Activated T-cell treated with anti-CD3 and anti-CD28 coated beads for 48 hours (primary cell): Measurements from ENCODE around the gene CCDC102B.
"Not testable (repeated sequence)": the region's sequence is repeated elsewhere in the genome, so short reads cannot be mapped to it uniquely, and the experiment has no call there.

Experiments
- DNase-seq: peaks from one replicate; pipeline ENCODE4 v3.0.0-alpha.2; 2020; ENCODE audit warnings: low read depth

CCDC102B gene

DNA sequence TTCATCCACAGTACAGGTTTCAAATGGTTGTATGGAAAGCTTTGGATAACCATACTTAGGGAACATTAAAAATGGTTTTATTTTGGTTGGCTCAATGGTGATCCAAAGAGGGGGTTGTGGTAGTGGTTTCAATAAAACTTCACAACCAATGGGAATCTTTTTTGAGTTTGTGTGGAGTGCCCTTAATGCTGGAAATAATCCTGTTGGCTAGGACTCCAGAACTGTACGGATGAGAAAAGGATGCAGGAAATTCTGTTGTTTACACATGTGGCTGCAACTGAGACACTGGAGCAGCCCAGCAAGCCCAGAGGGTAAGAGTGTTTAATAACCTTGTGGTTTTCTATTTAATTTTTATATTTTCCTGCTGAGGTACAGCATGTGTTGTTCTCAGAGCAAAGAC, at the start of gene CCDC102B:
TSS of gene CCDC102B (plus strand) at position 210 of the 400 bp plus-strand sequence. CDS start 38,684 bp downstream, outside the sequence.
- no peak for DNase-seq

DNA sequence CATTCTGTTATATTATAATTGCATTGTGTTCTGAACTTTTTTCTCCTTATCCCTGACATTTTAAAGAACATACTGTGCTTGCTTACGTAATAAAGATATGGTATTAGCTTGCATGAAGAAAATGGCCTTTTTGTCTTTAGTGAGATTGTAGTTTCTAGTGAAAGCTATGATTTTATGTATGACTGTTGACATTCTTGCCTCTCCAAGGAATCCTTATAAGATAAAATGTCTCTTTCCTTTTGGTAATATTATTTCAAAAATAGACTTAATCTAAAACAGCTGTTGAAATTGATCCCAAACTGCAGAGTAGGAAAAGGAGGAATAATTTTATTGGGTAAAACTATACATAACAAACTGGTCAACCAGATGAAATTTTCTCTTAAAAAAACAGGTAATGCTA, 40.8 kb upstream of the CCDC102B start:
- DNase-seq, result no peak

DNA sequence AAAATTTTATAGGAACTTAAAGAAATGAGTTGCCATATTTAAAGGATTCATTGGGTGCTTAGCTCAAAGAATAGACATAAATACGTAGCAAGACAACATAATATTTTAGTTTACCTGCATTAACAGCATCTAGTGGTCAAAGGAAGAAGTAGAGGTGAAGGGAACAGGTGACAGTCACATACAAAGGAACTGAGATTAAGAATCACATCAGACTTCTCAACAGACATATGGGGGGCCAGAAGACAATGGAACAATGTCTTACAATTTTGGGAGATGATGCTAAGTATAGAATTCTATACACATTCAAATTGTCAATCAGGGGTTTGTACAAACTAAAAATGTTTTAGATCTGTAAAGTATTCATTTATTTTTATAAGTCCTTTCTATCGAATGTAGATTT, 38.6 kb upstream of the CCDC102B start:
- DNase-seq, result no peak

DNA sequence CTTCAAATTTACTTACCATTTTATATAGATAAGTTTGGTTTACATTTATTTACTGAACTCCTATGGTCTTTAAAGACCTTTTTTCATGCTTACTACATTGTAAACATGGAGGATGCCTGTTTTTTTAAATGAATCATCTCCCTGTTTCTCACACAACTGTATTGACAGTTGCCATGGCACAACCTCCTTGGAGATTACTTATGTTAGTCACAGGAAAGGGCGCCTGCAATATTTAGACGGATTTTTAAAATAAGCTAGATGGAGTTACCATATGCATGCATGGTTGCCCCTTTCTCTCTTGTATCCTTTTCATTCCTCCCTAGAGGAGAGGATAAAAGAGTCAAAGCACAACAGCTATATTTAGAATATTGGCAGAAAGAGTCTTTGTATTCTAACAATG, 34.8 kb upstream of the CCDC102B start:
- no peak for DNase-seq

DNA sequence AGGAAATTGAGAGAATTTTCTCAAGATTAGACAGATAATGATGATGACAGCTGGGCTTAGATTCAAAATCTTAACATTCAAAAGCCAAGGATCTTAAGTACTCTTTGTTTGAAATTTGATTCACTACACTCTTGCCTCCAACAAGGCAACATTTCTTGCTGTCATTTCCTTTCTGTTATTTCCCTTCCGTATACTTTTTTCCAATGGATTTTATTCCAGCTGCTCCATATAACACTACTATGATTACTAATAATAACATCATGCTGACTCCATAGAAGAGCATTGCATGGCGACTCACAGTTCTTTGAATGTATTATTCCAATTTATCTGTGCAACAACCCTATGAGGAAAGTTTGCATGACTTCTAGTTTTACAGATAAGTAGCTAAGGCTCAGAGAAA, 33.9 kb upstream of the CCDC102B start:
- DNase-seq, result no peak

DNA sequence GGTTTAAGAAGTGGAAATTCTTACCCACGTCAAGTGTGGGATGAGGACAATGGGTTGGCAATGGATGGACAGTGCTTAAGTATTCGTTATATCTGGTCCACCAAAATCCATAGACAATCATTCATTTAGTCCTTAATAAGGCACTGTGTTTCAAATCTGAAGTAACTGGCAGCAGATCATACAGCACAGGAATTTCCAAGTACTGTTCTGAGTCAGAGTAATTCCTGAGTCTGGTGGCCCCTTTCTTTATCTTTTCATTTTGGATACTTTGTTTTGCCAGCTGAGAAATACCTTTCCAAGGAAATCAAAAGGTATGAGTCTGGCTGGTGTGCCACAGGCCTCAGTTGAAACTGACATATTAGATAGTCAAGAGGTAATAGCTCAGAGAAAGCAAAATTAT, 31.4 kb upstream of the CCDC102B start:
- DNase-seq, result no peak

DNA sequence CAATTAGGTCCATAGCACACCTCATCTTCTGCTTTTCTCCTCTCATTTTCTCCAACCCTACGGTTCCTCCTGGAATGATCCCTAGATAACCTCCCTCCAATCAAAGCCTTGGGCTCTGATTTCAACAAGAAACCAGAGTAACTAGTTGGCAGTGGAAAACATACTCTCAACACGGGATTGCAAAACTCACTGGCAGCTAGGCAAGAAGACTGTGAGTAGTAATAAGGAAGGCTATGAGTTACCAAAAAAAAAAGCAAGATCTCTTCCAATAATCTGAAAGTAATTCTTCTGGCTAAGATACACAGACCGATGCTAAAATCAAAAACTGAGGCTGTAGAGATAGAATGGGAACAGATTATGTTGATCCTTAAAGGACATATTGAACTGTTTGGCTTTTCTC, 28.4 kb upstream of the CCDC102B start:
- DNase-seq, result no peak

DNA sequence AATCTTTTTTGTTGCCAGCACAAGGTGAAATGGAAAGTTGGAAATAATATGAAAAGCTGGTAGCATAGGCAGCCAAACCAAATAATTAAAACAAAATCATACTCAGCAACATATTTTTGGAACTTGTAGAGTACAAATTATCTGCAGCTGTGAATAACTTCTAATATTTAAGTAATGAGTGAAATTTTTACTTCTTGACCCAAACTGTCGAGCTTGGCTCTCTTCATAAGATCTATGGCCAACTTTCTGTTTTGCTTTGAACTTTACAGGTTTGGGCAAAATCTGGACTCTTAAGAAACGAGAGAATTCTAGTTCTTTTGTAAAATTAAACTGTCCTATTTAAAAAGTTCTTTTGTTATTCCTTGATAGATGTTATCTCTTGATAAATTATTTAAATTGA, 25.6 kb upstream of the CCDC102B start:
- DNase-seq, result no peak

DNA sequence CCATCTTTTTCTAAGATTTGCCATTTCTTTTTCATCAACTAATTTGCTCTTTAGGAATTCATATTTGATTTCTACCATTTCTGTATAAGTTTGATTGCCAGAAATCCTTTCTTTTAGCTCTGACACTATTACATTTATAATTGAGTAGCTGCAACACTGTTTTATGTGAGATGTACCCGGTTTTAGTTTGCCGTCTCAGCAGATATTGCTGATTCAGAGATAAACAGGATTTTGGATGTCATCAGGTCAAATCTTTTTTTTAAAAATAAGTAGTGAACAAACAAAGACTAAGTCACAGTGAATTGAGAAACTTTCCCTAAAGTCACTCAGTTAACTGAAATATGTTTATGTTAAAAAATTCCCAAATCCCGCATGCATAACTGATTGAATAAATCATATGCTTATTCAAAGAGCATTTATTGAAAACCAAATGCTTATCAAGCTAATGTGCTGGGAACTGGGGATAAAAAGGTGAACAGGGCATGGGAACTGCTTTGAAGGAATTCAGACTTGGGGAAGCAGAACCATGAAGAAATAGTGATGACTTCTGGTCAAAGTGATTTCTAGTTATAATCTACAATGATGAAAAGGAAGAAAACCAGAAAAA, 19.5 kb upstream of the CCDC102B start:
- no peak for DNase-seq

DNA sequence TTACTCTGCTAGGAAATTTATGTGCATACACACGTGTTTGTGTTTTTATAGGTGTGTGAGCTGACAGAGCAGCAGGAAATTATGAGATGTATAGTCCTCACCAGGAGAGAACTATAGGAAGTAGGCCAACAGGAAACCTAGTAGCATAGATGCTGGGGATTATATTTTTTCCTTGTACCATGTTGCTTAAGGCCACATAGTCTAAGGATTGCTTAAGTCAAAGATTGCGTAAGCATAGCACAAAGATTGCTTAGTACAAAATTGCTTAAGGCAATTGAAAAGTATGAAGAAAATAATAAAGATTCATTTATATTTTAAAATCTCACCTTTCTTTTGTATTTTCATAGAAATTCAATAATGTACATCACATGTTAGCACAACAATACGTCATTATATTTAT, 18.7 kb upstream of the CCDC102B start:
- no peak for DNase-seq

DNA sequence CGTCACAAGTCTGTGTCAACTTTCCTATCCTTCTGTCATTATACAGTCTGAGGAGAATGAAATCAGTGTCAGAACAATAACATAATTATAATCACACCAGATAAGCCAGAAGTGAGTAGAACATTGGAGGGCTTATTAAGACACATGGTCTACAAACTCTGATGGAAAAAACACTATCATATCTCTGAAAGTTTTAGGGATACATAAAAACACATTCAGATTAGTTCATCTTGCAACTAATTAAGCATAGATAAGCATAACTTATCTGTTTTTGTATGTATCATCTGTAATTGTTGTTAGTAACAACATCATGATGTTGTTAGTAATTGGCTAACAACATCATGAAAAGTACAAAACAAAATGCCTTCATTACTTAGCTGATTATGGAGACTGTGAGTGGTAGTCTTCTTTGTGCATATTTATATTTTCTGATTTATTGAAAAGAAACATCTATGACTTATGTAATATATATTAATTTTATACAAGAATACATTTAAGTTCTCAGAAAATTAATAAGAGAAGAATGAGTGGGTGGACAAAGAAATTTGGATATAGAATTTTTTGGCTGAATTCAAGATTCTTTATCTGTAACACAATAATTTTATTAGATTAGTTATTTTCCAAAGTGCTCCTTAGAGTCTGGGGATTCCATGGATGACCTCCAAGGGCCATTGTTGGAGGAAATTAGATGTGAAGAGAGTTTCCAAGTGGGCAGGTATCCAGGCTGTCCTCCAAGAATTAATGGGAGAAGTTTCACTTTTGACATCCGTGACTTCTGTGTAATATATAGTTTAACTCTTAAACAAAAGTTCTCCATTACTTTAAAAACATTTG, 16.9 kb upstream of the CCDC102B start:
- no peak for DNase-seq

DNA sequence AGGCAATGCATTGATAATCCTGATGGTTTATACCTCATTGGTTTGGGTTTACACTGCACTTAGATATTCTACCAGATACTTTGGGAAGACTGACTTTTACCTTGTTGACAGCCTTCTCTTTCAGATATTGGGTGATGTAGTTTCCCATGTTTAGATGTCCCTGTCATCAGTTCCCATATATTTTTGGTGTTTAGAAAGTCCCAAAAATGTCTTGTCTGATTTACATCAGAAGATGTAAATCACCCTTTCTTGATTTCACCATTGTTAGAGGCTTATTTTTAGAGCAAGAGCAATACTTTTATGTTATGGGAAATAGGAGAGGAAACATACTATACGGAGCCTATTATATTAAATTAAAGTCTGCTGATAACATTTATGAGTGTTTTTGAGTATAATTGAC, 14.4 kb upstream of the CCDC102B start:
- DNase-seq, result no peak

DNA sequence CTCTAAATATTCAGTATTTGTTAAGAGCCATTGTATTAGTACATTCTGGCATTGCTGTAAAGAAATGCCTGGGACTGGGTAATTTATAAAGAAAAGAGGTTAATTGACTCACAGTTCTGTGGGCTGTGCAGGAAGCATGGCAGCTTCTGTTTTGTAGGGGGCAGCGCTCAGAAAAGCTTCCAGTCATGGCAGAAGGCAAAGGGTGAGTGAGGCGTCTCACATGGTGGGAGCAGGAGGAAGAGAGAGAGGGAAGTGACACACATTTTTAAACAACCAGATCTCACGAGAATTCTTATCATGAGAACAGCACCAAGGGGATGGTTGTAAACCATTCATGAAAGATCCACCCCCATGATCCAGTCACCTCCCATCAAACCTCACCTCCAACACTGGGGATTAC, 13.8 kb upstream of the CCDC102B start:
- no peak for DNase-seq

DNA sequence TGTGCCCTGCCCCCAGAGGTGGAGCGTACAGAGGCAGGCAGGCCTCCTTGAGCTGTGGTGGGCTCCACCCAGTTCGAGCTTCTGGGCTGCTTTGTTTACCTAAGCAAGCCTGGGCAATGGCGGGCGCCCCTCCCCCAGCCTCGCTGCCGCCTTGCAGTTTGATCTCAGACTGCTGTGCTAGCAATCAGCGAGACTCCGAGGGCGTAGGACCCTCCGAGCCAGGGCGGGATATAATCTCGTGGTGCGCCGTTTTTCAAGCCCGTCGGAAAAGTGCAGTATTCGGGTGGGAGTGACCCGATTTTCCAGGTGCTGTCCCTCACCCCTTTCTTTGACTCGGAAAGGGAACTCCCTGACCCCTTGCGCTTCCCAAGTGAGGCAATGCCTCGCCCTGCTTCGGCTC, 7.6 kb upstream of the CCDC102B start:
- DNase-seq, result not testable (repeated sequence)

DNA sequence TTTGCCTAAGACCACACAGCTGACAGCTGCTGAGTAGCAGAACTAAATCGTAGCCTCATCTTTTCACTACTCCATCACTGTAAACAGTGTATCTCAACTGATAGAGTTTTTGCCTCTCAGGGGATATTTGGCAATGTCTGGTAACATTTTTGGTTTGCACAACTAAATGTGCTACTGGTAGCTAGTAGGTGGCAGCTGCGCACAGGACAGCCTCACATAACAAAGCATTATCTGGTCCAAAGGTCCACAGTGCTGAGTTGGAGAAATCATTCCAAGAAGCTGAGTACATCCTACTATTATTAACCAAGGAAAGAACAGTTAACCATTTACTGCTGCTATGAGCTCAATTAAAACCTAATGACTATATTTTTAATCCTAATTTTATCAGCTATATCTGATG, 6.1 kb upstream of the CCDC102B start:
- no peak for DNase-seq

DNA sequence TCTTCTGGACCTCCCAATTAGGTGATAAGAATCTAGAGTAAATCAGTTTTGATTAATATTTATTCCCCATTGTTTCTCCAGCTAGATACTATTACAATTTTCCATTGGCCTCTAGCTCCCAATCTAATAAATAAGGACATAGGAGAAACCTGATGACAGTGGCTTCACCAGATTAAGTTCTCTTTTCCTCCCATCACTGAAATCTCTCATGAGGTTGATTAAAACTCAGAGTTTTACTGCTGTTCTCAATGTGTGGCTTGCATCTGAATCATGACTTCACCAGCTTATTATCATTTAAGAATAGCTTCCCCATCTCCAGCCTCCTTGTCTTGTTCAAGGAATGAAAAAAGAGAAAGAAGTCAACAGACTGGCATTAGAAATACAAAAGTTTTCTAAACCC, 3.9 kb upstream of the CCDC102B start:
- DNase-seq, result no peak

DNA sequence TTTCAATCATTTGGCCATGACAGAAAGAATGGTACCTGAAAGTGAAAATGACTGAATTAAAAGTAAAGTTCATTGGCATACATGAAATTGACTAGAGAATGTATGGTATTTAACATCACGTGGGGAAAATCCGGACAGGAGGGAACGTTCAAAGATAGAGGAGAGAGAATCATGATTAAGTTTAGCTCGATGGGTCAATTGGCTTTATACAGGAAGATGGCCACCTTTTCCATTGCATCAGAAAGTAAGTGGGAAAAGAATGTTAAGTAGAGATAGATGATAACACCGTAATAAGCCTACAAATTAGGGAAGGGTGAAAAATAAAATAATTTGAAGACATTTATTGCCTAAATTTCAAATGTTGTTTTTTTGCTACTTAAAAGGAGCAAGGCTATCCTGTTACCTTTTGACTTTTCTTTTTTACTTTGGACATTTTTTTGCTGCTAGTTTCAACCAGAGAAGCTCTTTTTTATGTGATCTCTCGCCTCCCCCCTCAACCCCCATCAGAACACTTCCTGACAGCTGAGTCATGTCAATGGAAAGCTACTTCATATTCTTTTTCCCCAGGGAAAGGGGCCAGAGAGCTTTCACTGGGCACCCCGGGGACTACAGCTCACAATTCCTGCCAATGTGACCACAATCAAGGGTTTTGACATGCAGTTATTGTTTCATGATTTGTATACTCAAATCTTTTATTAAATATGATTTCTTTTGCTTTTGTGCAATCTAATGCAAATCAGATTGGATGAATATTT, 767 bp upstream of the CCDC102B start:
- DNase-seq, result no peak

DNA sequence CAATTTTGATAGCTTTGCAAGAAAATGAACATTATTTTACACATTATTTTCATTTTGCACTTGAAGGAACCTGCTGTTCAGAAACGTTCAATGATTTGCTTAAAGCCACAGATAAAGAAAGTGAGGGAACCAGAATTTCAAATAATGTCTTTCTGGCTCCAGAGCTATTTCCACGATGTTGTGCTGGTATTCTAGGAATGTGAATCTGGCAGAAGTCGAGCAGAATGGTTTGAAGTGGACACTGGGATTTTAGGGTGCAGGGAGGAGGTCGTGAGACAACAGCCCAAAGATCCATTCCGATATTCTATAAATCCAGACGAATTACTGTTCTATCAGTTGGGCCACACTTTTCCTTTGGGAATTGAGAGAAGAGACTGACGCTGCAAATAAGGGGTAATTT, 2.2 kb downstream of the CCDC102B start:
- DNase-seq, result no peak

DNA sequence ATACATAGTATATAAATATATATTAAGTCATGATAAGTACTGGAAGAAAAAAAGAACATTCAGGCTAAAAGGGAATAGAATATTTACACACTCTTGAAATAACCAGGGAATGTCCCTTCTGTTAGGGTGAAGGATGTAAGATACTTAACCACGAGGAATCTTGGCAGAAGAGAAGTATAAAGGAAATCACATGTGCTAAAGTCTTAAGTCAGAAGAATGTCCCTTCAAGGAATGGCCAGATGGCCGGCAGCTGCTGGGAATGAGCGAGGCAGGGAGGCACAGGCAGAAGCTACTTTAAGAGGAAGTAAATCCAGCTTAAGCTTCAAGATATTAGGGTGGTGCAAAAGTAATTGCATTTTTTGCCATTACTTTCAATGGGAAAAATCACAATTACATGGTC, 5.5 kb downstream of the CCDC102B start:
- no peak for DNase-seq

DNA sequence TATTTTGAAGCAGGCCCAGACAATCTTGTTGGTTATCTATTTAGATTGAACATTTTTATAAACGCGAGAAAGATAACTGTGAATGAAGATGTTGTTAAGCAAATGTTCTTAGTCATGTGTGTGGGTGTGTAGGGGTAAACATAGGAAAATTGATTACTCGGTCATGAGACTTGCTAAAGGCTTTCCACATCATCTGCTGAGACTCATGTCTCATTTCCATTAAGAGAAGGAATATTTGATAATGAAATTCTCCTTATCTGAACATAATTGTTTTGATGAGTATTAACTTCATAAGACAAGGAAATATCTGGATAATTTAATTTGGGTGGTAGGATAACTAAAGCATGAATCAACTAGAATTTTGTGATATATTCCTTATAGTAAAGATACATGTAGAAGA, 19.7 kb downstream of the CCDC102B start:
- no peak for DNase-seq

DNA sequence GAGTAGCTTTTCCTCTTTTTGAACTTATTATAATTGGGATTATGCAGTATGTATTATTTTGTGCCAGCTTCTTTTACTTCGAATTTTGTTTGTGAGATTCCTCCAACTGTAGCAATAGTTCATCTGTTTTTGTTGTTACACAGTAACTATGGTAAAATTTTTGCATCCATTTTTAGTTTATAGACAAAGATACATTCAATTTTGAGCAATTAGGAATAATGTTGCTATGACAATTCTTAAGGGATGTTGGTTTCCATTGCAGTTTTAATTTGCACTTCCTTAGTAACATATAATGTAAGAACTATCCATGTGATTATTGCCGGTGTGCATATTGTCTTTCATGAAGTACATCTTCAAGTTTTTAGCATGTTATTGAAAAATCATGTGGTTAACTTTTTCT, 20.7 kb downstream of the CCDC102B start:
- DNase-seq, result no peak

DNA sequence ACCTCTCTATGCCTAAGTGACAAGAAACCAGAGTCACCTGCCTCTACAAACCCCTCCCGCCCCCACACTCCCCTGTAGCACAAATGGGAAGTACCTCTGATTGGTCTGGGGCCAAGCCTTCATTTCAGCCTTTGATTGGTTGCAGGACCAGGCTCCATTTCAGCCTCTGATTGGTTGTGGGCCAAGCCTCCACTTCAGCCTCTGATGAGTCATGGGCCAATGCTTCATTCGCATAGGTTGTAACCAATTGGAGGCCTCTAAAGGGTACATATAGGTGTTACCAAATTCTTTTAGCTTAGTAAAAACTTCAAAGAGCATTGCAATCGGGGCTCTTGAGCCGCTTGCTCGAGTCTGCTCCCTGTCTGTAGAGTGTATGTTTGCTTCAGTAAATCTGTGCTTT, 25.0 kb downstream of the CCDC102B start:
- no peak for DNase-seq

DNA sequence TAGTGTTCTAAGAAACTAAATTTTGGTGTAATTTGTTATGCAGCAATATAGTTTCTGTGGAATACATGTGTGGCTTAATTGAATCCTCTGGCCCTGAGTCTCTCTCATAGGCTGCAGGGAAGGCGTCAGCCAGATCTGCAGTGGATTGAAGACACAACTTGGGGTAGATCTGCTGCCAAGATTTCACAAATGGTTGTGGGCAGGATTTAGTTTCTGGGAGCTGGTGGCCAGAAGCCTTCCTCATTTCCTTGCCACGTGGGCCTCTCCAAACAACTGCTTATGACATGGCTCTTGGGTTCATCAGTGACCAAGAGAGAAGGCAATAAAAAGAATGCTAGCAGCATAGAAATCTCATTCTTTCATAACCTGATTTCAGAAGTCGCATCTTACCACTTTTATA, 28.2 kb downstream of the CCDC102B start:
- no peak for DNase-seq
